SK-N-SH (cell line): ENCODE data around the gene SMCO4. TPM values are rescaled to one million over a fixed set of nuclear protein-coding genes. Genes with fewer than 3 reads are reported as not detected.

Experiments used
- CTCF ChIA-PET: fragments of 300-600, 350-600 bp; formaldehyde crosslinking; extraction: SDS; loops from one replicate; lab custom pipeline; 2021; lab: Yijun Ruan, JAX
- POLR2A ChIA-PET: fragments of 350-600 bp; sonication (Branson Sonifier 250); formaldehyde crosslinking; extraction: SDS; loops from one replicate; lab custom pipeline; 2020; ENCODE audit warnings: antibody characterized with exemption, inconsistent platforms; lab: Yijun Ruan, JAX
- DNase-seq: peaks from one replicate; pipeline ENCODE4 v3.0.0; 2012
- H2AFZ ChIP-seq: fragments of 200-600 bp; sonication (generic); 2 replicates; pipeline ENCODE4 v1.8.1; 2016; ENCODE audit warnings: antibody characterized with exemption, mild to moderate bottlenecking, low read depth
- H3F3A ChIP-seq: fragments of 200-600 bp; sonication (generic); replicated peaks from 2 replicates; pipeline ENCODE3; 2016; ENCODE audit warnings: antibody characterized with exemption, mild to moderate bottlenecking; ENCODE audit not compliant: insufficient read depth
- H3K27ac ChIP-seq, 2 experiments: fragments of 200-500 bp in 1 of 2; fragments of 200-600 bp in 1 of 2; sonication (Bioruptor generic) in 1 of 2; sonication (generic), shearing (Covaris generic) in 1 of 2; 2 replicates each; pipeline versions ENCODE4 v1.5.1 to v1.6.1; 2014 to 2016; ENCODE audit warnings: low read depth in 2 of 2, inconsistent platforms in 1 of 2, low read length in 1 of 2, mild to moderate bottlenecking in 1 of 2, mixed read lengths in 1 of 2
- H3K27me3 ChIP-seq: fragments of 200-600 bp; sonication (generic), shearing (Covaris generic); 2 replicates; pipeline ENCODE4 v1.6.1; 2016; ENCODE audit warnings: mixed run types; ENCODE audit not compliant: insufficient read depth
- H3K36me3 ChIP-seq, 2 experiments: fragments of 200-500 bp in 1 of 2; fragments of 200-600 bp in 1 of 2; sonication (Bioruptor generic) in 1 of 2; sonication (generic) in 1 of 2; replicated peaks in 1 of 2; 2 replicates each; pipeline versions ENCODE3 to v1.5.1; 2014 to 2016; ENCODE audit warnings: low read length in 1 of 2, mild to moderate bottlenecking in 1 of 2; ENCODE audit not compliant: insufficient read depth in 2 of 2, control insufficient read depth in 1 of 2
- H3K4me1 ChIP-seq, 2 experiments: fragments of 200-500 bp in 1 of 2; fragments of 200-600 bp in 1 of 2; sonication (Bioruptor generic) in 1 of 2; sonication (generic), shearing (Covaris generic) in 1 of 2; 2 replicates each; pipeline versions ENCODE4 v1.5.1 to v1.6.1; 2014 to 2016; ENCODE audit warnings: low read depth in 1 of 2, low read length in 1 of 2, mixed run types in 1 of 2; ENCODE audit not compliant: insufficient read depth in 2 of 2, control insufficient read depth in 1 of 2
- H3K4me2 ChIP-seq: fragments of 200-600 bp; sonication (generic), shearing (Covaris generic); 2 replicates; pipeline ENCODE4 v1.6.1; 2017; ENCODE audit warnings: mixed run types
- H3K4me3 ChIP-seq, 2 experiments: fragments of 200-500 bp in 1 of 2; fragments of 200-600 bp in 1 of 2; sonication (Bioruptor generic) in 1 of 2; sonication (generic), shearing (Covaris generic) in 1 of 2; 2 replicates each; pipeline versions ENCODE4 v1.5.1 to v1.8.1; 2014 to 2016; ENCODE audit warnings: low read depth in 2 of 2, inconsistent platforms in 1 of 2, low read length in 1 of 2, mild to moderate bottlenecking in 1 of 2, mixed read lengths in 1 of 2, moderate library complexity in 1 of 2
- H3K79me2 ChIP-seq: fragments of 200-600 bp; sonication (generic); 2 replicates; pipeline ENCODE4 v1.8.1; 2017; ENCODE audit warnings: mild to moderate bottlenecking; ENCODE audit not compliant: insufficient read depth
- H3K9ac ChIP-seq: fragments of 200-600 bp; sonication (generic); 2 replicates; pipeline ENCODE4 v1.6.1; 2017; ENCODE audit warnings: mixed run types
- H3K9me2 ChIP-seq: fragments of 200-600 bp; sonication (generic); 2 replicates; pipeline ENCODE4 v1.6.1; 2017; ENCODE audit warnings: mixed run types
- H3K9me3 ChIP-seq: fragments of 200-600 bp; sonication (generic); 2 replicates; pipeline ENCODE4 v1.6.1; 2017; ENCODE audit warnings: mixed run types, mild to moderate bottlenecking, moderate library complexity
- H4K20me1 ChIP-seq: fragments of 200-600 bp; sonication (generic); 2 replicates; pipeline ENCODE4 v1.6.1; 2017; ENCODE audit warnings: mild to moderate bottlenecking, mixed run types; ENCODE audit not compliant: insufficient read depth
- EZH2phosphoT487 ChIP-seq: fragments of 200-600 bp; sonication (generic); IDR thresholded peaks from 2 replicates; pipeline ENCODE4 v1.6.1; 2017; ENCODE audit warnings: low read depth, mixed run types, mild to moderate bottlenecking, antibody characterized with exemption, moderate library complexity, borderline replicate concordance
- FOSL2 ChIP-seq: IDR thresholded peaks from 2 replicates; pipeline ENCODE4 v1.4.0; 2012; ENCODE audit warnings: low read depth, mild to moderate bottlenecking, moderate library complexity, borderline replicate concordance
- FOXM1 ChIP-seq: IDR thresholded peaks from 2 replicates; pipeline ENCODE4 v1.4.0; 2012; ENCODE audit warnings: low read depth, mild to moderate bottlenecking
- IRF3 ChIP-seq: fragments of 150-350 bp; IDR thresholded peaks from 2 replicates; pipeline ENCODE4 v1.6.1; 2016; ENCODE audit warnings: mild to moderate bottlenecking, low read depth, low read length
- JUND ChIP-seq: IDR thresholded peaks from 2 replicates; pipeline ENCODE4 v1.4.0; 2012
- MXI1 ChIP-seq: IDR thresholded peaks from 2 replicates; pipeline ENCODE4 v1.6.1; 2012; ENCODE audit warnings: mild to moderate bottlenecking, low read depth, low read length, improper control_type of control experiment
- NFIC ChIP-seq: IDR thresholded peaks from 2 replicates; pipeline ENCODE4 v1.4.0; 2012; ENCODE audit warnings: borderline replicate concordance
- PBX3 ChIP-seq: IDR thresholded peaks from 2 replicates; pipeline ENCODE4; 2012
- RCOR1 ChIP-seq: fragments of 150-350 bp; IDR thresholded peaks from 2 replicates; pipeline ENCODE4 v1.6.1; 2017; ENCODE audit warnings: antibody characterized with exemption, low read length
- REST ChIP-seq: IDR thresholded peaks from 2 replicates; pipeline ENCODE4 v1.6.1; 2012; ENCODE audit warnings: mild to moderate bottlenecking, low read depth, low read length, moderate library complexity
- RXRA ChIP-seq: IDR thresholded peaks from 2 replicates; pipeline ENCODE4 v1.4.0; 2012; ENCODE audit warnings: low read depth, mild to moderate bottlenecking, borderline replicate concordance
- TCF12 ChIP-seq: IDR thresholded peaks from 2 replicates; pipeline ENCODE4 v1.4.0; 2012
- USF1 ChIP-seq: IDR thresholded peaks from 2 replicates; pipeline ENCODE4 v1.4.0; 2012; ENCODE audit warnings: low read depth, borderline replicate concordance
- WGBS: methylation state at CpG from one replicate; pipeline ENCODE4 v1.1.6; 2017; ENCODE audit warnings: low lambda C conversion rate; 5-methylcytosine and 5-hydroxymethylcytosine counted together
- polyA plus RNA-seq, 3 experiments: library from polyadenylated mRNA; depleted of rRNA; stranded (reverse); fragments of >200 nt; gene quantifications; 2 replicates each; pipeline ENCODE4 v1.2.3, GENCODE V29; 2012

SMCO4 gene
- polyA plus RNA-seq, 1 of the 3 experiments (the other 2 are of a cell fraction), result 9.0 TPM

GRCh38 chr11:93541884-93542810, 1.0 kb downstream of the SMCO4 start:
- peak overlapping the region; percentile 60; the same call in 1 of the 2 replicates for H3K9ac ChIP-seq
- TF ChIP-seq TCF12, result 0 out of 2 replicates have a peak, but pooled peaks have one; percentile 6
- no peak for TF ChIP-seq EZH2phosphoT487
- no peak for TF ChIP-seq MXI1
- peak; percentile 31; the same call in 1 of the 2 replicates for TF ChIP-seq JUND
- TF ChIP-seq NFIC, result no peak
- TF ChIP-seq RXRA, result no peak
- no peak for TF ChIP-seq IRF3
- TF ChIP-seq FOSL2, result no peak; the same call in 1 of the 2 replicates
- TF ChIP-seq, all 33 proteins: peak for 2
- H3K4me2 ChIP-seq, result peak overlapping the region; percentile 91
- H3K36me3 ChIP-seq, result no peaks in the 10 kb centered on the region
- 0 out of 2 replicates have a peak, but pooled peaks cover 3% of the 10 kb centered on the region for H3K79me2 ChIP-seq
- no peaks in the 10 kb centered on the region for H3K9me3 ChIP-seq
- H3K27ac ChIP-seq, result no peak overlapping the region
- H3K9me2 ChIP-seq, result no peaks in the 10 kb centered on the region
- H4K20me1 ChIP-seq, result no peaks in the 10 kb centered on the region
- 22% methylated on average over 28 of the region's 29 CpGs for WGBS
- peak overlapping the region; percentile 62 to 72 for H3K4me3 ChIP-seq
- peaks cover 4 to 5% of the 10 kb centered on the region in 2 experiments; a peak in 1 of 4 replicates for H3K4me1 ChIP-seq
- DNase-seq, result peak; percentile 62
- peak overlapping the region; percentile 89 for H2AFZ ChIP-seq
- no peaks in the 10 kb centered on the region for H3F3A ChIP-seq
- H3K27me3 ChIP-seq, result peaks cover 7% of the 10 kb centered on the region; the same call in 1 of the 2 replicates
- POLR2A ChIA-PET, result interaction anchor here (1.2 kb wide), 1 partner anchor 310 kb away, joined by 3 read pairs; no protein-coding TSS in a partner anchor
- CTCF ChIA-PET, result interaction anchor here (0.6 to 17.1 kb wide), 16 partner anchors 10 to 881 kb away, joined by 3 to 202 read pairs (median 4); no protein-coding TSS in a partner anchor

GRCh38 chr11:93540896-93541553, 2.2 kb downstream of the SMCO4 start:
- no peak for DNase-seq
- CTCF ChIA-PET, result interaction anchor here (0.6 to 17.1 kb wide), 13 partner anchors 8 to 450 kb away, joined by 3 to 202 read pairs (median 4); no protein-coding TSS in a partner anchor
- H3K9ac ChIP-seq, result no peak overlapping the region
- H2AFZ ChIP-seq, result no peak overlapping the region
- POLR2A ChIA-PET, result no interaction called here
- H3K4me2 ChIP-seq, result no peak overlapping the region
- no peaks in the 10 kb centered on the region for H3F3A ChIP-seq
- 0 out of 2 replicates have a peak, but pooled peaks cover 3% of the 10 kb centered on the region for H3K79me2 ChIP-seq
- peaks cover 7% of the 10 kb centered on the region; the same call in 1 of the 2 replicates for H3K27me3 ChIP-seq
- H3K27ac ChIP-seq, result no peak overlapping the region
- H4K20me1 ChIP-seq, result no peaks in the 10 kb centered on the region
- no peaks in the 10 kb centered on the region for H3K36me3 ChIP-seq
- no peaks in the 10 kb centered on the region for H3K9me2 ChIP-seq
- H3K4me1 ChIP-seq, result peaks cover 4 to 5% of the 10 kb centered on the region in 2 experiments; a peak in 1 of 4 replicates
- no peak overlapping the region for H3K4me3 ChIP-seq
- WGBS, result 100% methylated on average over 1 of the region's 1 CpG
- H3K9me3 ChIP-seq, result no peaks in the 10 kb centered on the region
- TF ChIP-seq USF1 (no peak), REST (no peak), IRF3 (no peak), FOXM1 (no peak), RCOR1 (no peak), PBX3 (no peak)
